Breast epithelium (tissue), 4 donors: Measurements from ENCODE around the gene PDSS2. TPM values are rescaled to one million over a fixed set of nuclear protein-coding genes. Genes with fewer than 3 reads are reported as not detected.

Source experiments
- DNase-seq, 2 donors: peaks; one replicate each; pipeline ENCODE4 v3.0.0-alpha.2; 2019; ENCODE audit warnings: low spot score in 2 of 2
- H3K27ac ChIP-seq, 2 donors: fragments of 200-600 bp; sonication (generic) in 1 of 2; one replicate each; pipeline ENCODE4 v1.5.1; 2016 to 2019; ENCODE audit warnings: mild to moderate bottlenecking in 1 of 2
- H3K27me3 ChIP-seq, 2 donors: fragments of 200-600 bp; sonication (generic) in 1 of 2; one replicate each; pipeline versions ENCODE4 v1.5.1 to v1.6.0; 2017 to 2019; ENCODE audit warnings: control low read depth in 1 of 2, mild to moderate bottlenecking in 1 of 2
- H3K36me3 ChIP-seq: fragments of 200-600 bp; one replicate; pipeline ENCODE4 v1.5.1; 2019
- H3K4me1 ChIP-seq, 2 donors: fragments of 200-600 bp; sonication (generic); one replicate each; pipeline ENCODE4 v1.5.1; 2016 to 2019; ENCODE audit warnings: control low read depth in 1 of 2
- H3K4me3 ChIP-seq, 3 donors: fragments of 200-600 bp; sonication (generic); 1 replicate in 2 of 3; 2 replicates in 1 of 3; pipeline ENCODE4 v1.5.1; 2016 to 2019; ENCODE audit warnings: mild to moderate bottlenecking in 3 of 3, moderate library complexity in 2 of 3
- H3K9me3 ChIP-seq, 2 donors: fragments of 200-600 bp; sonication (generic) in 1 of 2; one replicate each; pipeline ENCODE4 v1.5.1; 2016 to 2019; ENCODE audit warnings: control low read depth in 1 of 2
- POLR2A ChIP-seq: fragments of 450-650 bp; IDR thresholded peaks from one replicate; pipeline ENCODE4 v1.6.1; 2016; ENCODE audit warnings: antibody characterized with exemption, mild to moderate bottlenecking, moderate library complexity
- POLR2AphosphoS5 ChIP-seq, 3 donors: sonication (generic); formaldehyde crosslinking; IDR thresholded peaks; one replicate each; pipeline ENCODE4 v1.6.1; 2017; ENCODE audit warnings: antibody characterized with exemption in 3 of 3
- intact Hi-C: fragments of 100-400 bp; cut with DNase I; formaldehyde crosslinking; loops from one replicate; pipeline ENCODE4 v1.15.1; 2023; ENCODE audit warnings: low total_unique reads
- total RNA-seq, 3 donors: library from RNA; depleted of rRNA; stranded (reverse); fragments of >200 nt; gene quantifications; one replicate each; pipeline ENCODE4 v1.1.0, GENCODE V29; 2016
- TF ChIP-seq, protein P1 (sequence below), 3 donors: fragments of 450-650 bp; IDR thresholded peaks; one replicate each; pipeline ENCODE4 v1.5.1; 2016 to 2017; ENCODE audit warnings: antibody characterized with exemption in 3 of 3, mild to moderate bottlenecking in 3 of 3, moderate library complexity in 3 of 3

Gene PDSS2
- total RNA-seq, 3 donors from 2014 or later: 6.9 to 13.5 (median 11.1) TPM

DNA sequence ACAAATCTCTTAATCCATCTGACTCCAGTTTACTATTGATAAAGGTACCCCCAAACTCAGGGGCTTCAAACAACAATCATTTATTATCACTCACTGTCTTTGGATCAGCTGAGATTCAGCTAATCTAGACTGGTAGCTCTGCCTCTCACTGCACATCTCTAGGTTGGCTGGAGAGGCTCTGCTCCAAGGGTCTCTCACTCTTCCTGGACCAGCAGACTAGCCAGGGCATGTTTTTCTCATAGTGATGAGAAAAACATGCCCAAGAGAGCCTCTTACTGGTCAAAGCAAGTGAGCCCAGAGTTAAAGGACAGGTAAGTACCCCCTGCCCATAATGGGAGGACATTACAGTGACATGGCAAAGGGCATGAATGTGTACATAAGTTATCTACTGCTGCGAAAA lies 228.9 kb downstream of the PDSS2 start:
- Histone ChIP-seq H3K4me1 (no peaks in the 10 kb centered on the region), H3K9me3 (no peaks in the 10 kb centered on the region), H3K4me3 (no peak overlapping the region), H3K27me3 (no peaks in the 10 kb centered on the region), H3K36me3 (no peaks in the 10 kb centered on the region), H3K27ac (no peak overlapping the region)
- no peak for DNase-seq
- TF ChIP-seq POLR2A: no peak
- TF ChIP-seq, protein P1, sequence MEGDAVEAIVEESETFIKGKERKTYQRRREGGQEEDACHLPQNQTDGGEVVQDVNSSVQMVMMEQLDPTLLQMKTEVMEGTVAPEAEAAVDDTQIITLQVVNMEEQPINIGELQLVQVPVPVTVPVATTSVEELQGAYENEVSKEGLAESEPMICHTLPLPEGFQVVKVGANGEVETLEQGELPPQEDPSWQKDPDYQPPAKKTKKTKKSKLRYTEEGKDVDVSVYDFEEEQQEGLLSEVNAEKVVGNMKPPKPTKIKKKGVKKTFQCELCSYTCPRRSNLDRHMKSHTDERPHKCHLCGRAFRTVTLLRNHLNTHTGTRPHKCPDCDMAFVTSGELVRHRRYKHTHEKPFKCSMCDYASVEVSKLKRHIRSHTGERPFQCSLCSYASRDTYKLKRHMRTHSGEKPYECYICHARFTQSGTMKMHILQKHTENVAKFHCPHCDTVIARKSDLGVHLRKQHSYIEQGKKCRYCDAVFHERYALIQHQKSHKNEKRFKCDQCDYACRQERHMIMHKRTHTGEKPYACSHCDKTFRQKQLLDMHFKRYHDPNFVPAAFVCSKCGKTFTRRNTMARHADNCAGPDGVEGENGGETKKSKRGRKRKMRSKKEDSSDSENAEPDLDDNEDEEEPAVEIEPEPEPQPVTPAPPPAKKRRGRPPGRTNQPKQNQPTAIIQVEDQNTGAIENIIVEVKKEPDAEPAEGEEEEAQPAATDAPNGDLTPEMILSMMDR (IDR thresholded peaks at IDR 0.05): no peak
- no peak for TF ChIP-seq POLR2AphosphoS5 (IDR thresholded peaks at IDR 0.05)
- intact Hi-C loops: no loop called here

DNA sequence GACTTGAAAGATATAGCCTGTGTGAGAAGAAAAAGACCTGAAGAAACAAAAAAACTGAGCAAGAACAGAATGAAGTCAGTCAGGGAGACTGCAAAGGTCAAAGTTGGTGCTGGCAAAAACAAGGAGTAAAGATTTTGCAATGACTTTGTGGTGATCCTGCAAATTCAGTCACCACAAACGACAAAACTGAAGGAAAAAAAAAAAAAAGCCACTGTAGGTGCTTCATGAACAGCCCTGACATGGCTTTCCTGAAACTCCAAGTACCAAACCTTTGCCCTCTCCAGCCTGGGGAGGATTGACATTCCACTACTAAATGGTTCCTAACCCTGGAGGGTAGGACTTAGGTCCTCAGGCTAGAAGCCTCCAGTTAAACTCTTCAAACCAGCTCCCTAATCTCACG lies 229.3 kb downstream of the PDSS2 start:
- TF ChIP-seq, protein P1 (IDR thresholded peaks at IDR 0.05): no peak
- intact Hi-C loops: no loop called here

DNA sequence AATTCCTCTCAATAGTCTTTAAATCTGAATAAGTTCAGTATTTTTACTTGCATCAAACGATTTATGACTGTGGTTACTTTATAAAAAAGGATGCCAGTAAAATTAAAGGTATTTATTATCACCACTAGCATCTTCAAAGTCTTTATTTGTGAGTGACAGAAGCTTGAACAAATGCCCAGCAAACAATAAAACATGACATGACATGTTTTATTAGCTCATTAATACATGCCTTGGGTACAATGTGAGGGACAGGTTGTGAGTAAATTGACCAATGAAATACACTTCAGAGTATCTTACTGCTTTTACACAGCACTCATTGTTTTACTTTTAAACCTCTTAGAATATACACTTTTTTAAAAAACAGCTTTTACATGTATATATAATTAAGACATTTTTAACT lies 230.6 kb downstream of the PDSS2 start:
- TF ChIP-seq, protein P1 (IDR thresholded peaks at IDR 0.05): no peak
- TF ChIP-seq POLR2AphosphoS5 (IDR thresholded peaks at IDR 0.05): no peak
- TF ChIP-seq POLR2A: no peak
- no peak overlapping the region for H3K4me3 ChIP-seq
- no peaks in the 10 kb centered on the region for H3K36me3 ChIP-seq
- no peaks in the 10 kb centered on the region for H3K9me3 ChIP-seq
- no peak overlapping the region for H3K27ac ChIP-seq
- no peaks in the 10 kb centered on the region for H3K4me1 ChIP-seq
- intact Hi-C loops: no loop called here
- no peaks in the 10 kb centered on the region for H3K27me3 ChIP-seq
- no peak for DNase-seq

More for the DNA sequence above, 229.3 kb downstream of the PDSS2 start:
- no peaks in the 10 kb centered on the region for H3K4me1 ChIP-seq
- H3K4me3 ChIP-seq: no peak overlapping the region
- DNase-seq: no peak
- H3K27ac ChIP-seq: no peak overlapping the region
- H3K9me3 ChIP-seq: no peaks in the 10 kb centered on the region
- no peaks in the 10 kb centered on the region for H3K36me3 ChIP-seq
- H3K27me3 ChIP-seq: no peaks in the 10 kb centered on the region

DNA sequence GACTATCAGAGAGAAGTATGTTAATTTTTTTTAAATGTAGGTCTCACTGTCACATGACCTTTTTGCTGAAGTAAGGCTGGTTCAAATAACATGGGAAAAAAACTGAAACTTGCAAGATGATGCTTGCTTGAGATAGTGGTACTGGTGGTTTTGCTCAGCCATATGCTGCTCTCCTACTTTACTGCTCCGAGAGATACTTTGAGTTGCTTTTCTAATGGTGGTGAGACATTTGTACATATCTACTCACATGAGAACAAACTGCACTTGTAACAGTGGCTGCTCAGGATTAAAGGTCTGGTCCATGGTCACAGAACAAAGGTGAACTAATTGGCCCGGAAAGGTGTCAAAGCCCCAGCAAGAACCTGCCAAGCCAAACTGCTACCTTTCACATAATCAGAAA lies 237.8 kb downstream of the PDSS2 start:
- Histone ChIP-seq H3K9me3 (no peaks in the 10 kb centered on the region), H3K4me3 (no peak overlapping the region), H3K4me1 (no peaks in the 10 kb centered on the region), H3K27ac (no peak overlapping the region), H3K36me3 (no peaks in the 10 kb centered on the region), H3K27me3 (no peaks in the 10 kb centered on the region)
- DNase-seq: no peak
- TF ChIP-seq, protein P1 (IDR thresholded peaks at IDR 0.05): no peak
- TF ChIP-seq POLR2AphosphoS5 (IDR thresholded peaks at IDR 0.05) (no peak), POLR2A (no peak)
- intact Hi-C loops: no loop called here

DNA sequence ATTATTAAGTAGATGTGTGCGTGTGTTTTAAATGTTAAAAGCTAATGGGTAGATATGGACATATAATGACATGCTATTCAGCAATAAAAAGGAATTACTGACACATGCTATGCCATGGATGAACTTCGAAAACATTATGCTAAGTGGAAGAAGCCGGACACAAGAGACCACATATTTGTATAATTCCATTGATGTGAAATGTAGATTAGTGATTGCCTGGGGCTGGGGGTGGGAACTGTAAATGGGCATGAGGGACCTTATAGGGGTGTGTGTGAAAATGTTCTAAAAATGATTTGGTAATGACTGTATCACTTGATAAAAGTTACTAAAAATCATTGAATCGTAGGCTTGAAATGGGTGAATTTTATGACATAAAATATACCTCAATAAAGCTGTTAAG lies 239.5 kb downstream of the PDSS2 start:
- no peak overlapping the region for H3K4me3 ChIP-seq
- H3K27me3 ChIP-seq: no peaks in the 10 kb centered on the region
- TF ChIP-seq POLR2A (no peak), POLR2AphosphoS5 (IDR thresholded peaks at IDR 0.05) (no peak)
- TF ChIP-seq, protein P1 (IDR thresholded peaks at IDR 0.05): no peak
- H3K36me3 ChIP-seq: no peaks in the 10 kb centered on the region
- intact Hi-C loops: no loop called here
- H3K9me3 ChIP-seq: no peaks in the 10 kb centered on the region
- DNase-seq: no peak
- H3K27ac ChIP-seq: no peak overlapping the region
- no peaks in the 10 kb centered on the region for H3K4me1 ChIP-seq
